AG04449 (cell line): ENCODE measurements around the gene MARCKS.

ENCODE experiments used
- CTCF ChIA-PET: fragments of 350-600 bp; formaldehyde crosslinking; extraction: SDS; loops from one replicate; lab custom pipeline; 2021; ENCODE audit warnings: antibody characterized with exemption; lab: Yijun Ruan, JAX
- POLR2A ChIA-PET: fragments of 400-600, 350-600 bp; formaldehyde crosslinking; extraction: SDS; loops from one replicate; lab custom pipeline; 2020; ENCODE audit warnings: antibody characterized with exemption, inconsistent platforms; lab: Yijun Ruan, JAX
- DNase-seq: peaks from one replicate; pipeline ENCODE4 v3.0.0-alpha.2; 2010; ENCODE audit warnings: low read depth, low spot score
- H3K4me3 ChIP-seq: 2 replicates; pipeline ENCODE4 v1.5.1; 2011; ENCODE audit warnings: low read depth, mild to moderate bottlenecking, control low read depth, low read length
- CTCF ChIP-seq: IDR thresholded peaks from one replicate; pipeline ENCODE4 v1.5.1; 2011; ENCODE audit warnings: mild to moderate bottlenecking, moderate library complexity, low read length, control low read depth, inconsistent platforms; ENCODE audit not compliant: insufficient read depth; ENCODE audit errors: missing control alignments

Gene MARCKS

GRCh38 chr6:113854531-113855499 lies 2.3 kb upstream of the MARCKS start:
- H3K4me3 ChIP-seq = peak overlapping the region; percentile 99
- CTCF ChIA-PET = interaction anchor here (0.8 kb wide), 1 partner anchor 218 kb away, joined by 3 read pairs; no protein-coding TSS in a partner anchor

GRCh38 chr6:113855500-113856374 lies 1.4 kb upstream of the MARCKS start:
- ChIA-PET CTCF (interaction anchor here (0.7 to 0.8 kb wide), 4 partner anchors 54 to 1007 kb away, joined by 3 read pairs; no protein-coding TSS in a partner anchor), POLR2A (interaction anchor here (0.9 to 1.3 kb wide), 4 partner anchors 210 to 480 kb away, joined by 4 to 5 read pairs (median 4); no protein-coding TSS in a partner anchor)
- DNase-seq = no peak

More at GRCh38 chr6:113854531-113855499, 2.3 kb upstream of the MARCKS start:
- POLR2A ChIA-PET = interaction anchor here (1.0 to 1.3 kb wide), 3 partner anchors 209 to 291 kb away, joined by 4 to 5 read pairs (median 4); no protein-coding TSS in a partner anchor
- DNase-seq = no peak
- no peak for TF ChIP-seq CTCF

GRCh38 chr6:113856375-113856624 lies 845 bp upstream of the MARCKS start:
- DNase-seq = no peak
- ChIA-PET POLR2A (interaction anchor here (0.9 to 1.3 kb wide), 2 partner anchors 211 to 480 kb away, joined by 4 to 5 read pairs; no protein-coding TSS in a partner anchor), CTCF (no interaction called here)
- peak overlapping the region; percentile 99 for H3K4me3 ChIP-seq
- TF ChIP-seq CTCF = no peak

More at GRCh38 chr6:113855500-113856374, 1.4 kb upstream of the MARCKS start:
- TF ChIP-seq CTCF = no peak
- H3K4me3 ChIP-seq = peak overlapping the region; percentile 99

GRCh38 chr6:113857556-113858479 lies 673 bp downstream of the MARCKS start:
- ChIA-PET POLR2A (interaction anchor here (0.6 to 2.6 kb wide), 20 partner anchors 11 to 980 kb away, joined by 3 to 19 read pairs (median 4); no protein-coding TSS in a partner anchor), CTCF (interaction anchor here (0.6 to 3.1 kb wide), 52 partner anchors 8 to 1079 kb away, joined by 3 to 19 read pairs (median 4); no protein-coding TSS in a partner anchor)
- no peak for TF ChIP-seq CTCF
- H3K4me3 ChIP-seq = peak overlapping the region; percentile 99
- no peak for DNase-seq

- POLR2A ChIA-PET = interaction anchor here (0.6 to 2.6 kb wide), 22 partner anchors 12 to 981 kb away, joined by 3 to 19 read pairs (median 4); no protein-coding TSS in a partner anchor
- TF ChIP-seq CTCF = peak; percentile 84
- peak overlapping the region; percentile 99 for H3K4me3 ChIP-seq
- DNase-seq = no peak
- CTCF ChIA-PET = interaction anchor here (0.6 to 3.1 kb wide), 65 partner anchors 9 to 1083 kb away, joined by 3 to 19 read pairs (median 4); no protein-coding TSS in a partner anchor
These were observed 1.6 kb downstream of the MARCKS start for GRCh38 chr6:113858480-113859348.
